Breast epithelium (tissue), 4 donors: ENCODE measurements around the gene NUDT5. TPM values are rescaled to one million over a fixed set of nuclear protein-coding genes. Genes with fewer than 3 reads are reported as not detected.

Experiments used
- DNase-seq, 2 donors: peaks; one replicate each; pipeline ENCODE4 v3.0.0-alpha.2; 2019; ENCODE audit warnings: low spot score in 2 of 2
- H3K27ac ChIP-seq, 2 donors: fragments of 200-600 bp; sonication (generic) in 1 of 2; one replicate each; pipeline ENCODE4 v1.5.1; 2016 to 2019; ENCODE audit warnings: mild to moderate bottlenecking in 1 of 2
- H3K27me3 ChIP-seq, 2 donors: fragments of 200-600 bp; sonication (generic) in 1 of 2; one replicate each; pipeline versions ENCODE4 v1.5.1 to v1.6.0; 2017 to 2019; ENCODE audit warnings: control low read depth in 1 of 2, mild to moderate bottlenecking in 1 of 2
- H3K36me3 ChIP-seq: fragments of 200-600 bp; one replicate; pipeline ENCODE4 v1.5.1; 2019
- H3K4me1 ChIP-seq, 2 donors: fragments of 200-600 bp; sonication (generic); one replicate each; pipeline ENCODE4 v1.5.1; 2016 to 2019; ENCODE audit warnings: control low read depth in 1 of 2
- H3K4me3 ChIP-seq, 3 donors: fragments of 200-600 bp; sonication (generic); 1 replicate in 2 of 3; 2 replicates in 1 of 3; pipeline ENCODE4 v1.5.1; 2016 to 2019; ENCODE audit warnings: mild to moderate bottlenecking in 3 of 3, moderate library complexity in 2 of 3
- H3K9me3 ChIP-seq, 2 donors: fragments of 200-600 bp; sonication (generic) in 1 of 2; one replicate each; pipeline ENCODE4 v1.5.1; 2016 to 2019; ENCODE audit warnings: control low read depth in 1 of 2
- POLR2A ChIP-seq: fragments of 450-650 bp; IDR thresholded peaks from one replicate; pipeline ENCODE4 v1.6.1; 2016; ENCODE audit warnings: antibody characterized with exemption, mild to moderate bottlenecking, moderate library complexity
- POLR2AphosphoS5 ChIP-seq, 3 donors: sonication (generic); formaldehyde crosslinking; IDR thresholded peaks; one replicate each; pipeline ENCODE4 v1.6.1; 2017; ENCODE audit warnings: antibody characterized with exemption in 3 of 3
- intact Hi-C: fragments of 100-400 bp; cut with DNase I; formaldehyde crosslinking; loops from one replicate; pipeline ENCODE4 v1.15.1; 2023; ENCODE audit warnings: low total_unique reads
- total RNA-seq, 3 donors: library from RNA; depleted of rRNA; stranded (reverse); fragments of >200 nt; gene quantifications; one replicate each; pipeline ENCODE4 v1.1.0, GENCODE V29; 2016
- TF ChIP-seq, protein P1 (sequence below), 3 donors: fragments of 450-650 bp; IDR thresholded peaks; one replicate each; pipeline ENCODE4 v1.5.1; 2016 to 2017; ENCODE audit warnings: antibody characterized with exemption in 3 of 3, mild to moderate bottlenecking in 3 of 3, moderate library complexity in 3 of 3

Gene NUDT5
- total RNA-seq, 3 donors from 2014 or later, result 44.3 to 54.4 (median 49.3) TPM

DNA sequence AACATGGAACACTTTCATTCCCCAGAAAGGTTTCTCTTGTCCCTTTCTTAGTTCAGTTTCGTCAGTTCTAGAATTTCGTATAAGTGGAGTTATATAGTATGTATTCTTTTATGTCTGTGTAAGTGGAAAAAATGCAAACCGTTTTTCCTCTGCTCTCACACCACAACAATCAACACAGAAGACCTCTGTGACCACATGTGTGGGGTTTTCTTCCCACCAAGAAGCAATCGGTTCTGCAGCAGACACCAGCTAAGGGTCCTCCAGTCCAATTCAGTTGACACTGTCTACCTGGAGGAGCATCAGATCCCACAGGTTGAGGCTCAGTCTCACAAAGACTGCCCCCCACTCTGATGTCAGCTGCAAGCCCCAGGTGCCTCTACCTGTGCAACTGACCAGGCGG, 6.5 kb upstream of the NUDT5 start:
- Histone ChIP-seq H3K36me3 (peaks cover 3% of the 10 kb centered on the region), H3K9me3 (no peaks in the 10 kb centered on the region), H3K27ac (no peak overlapping the region), H3K27me3 (no peaks in the 10 kb centered on the region), H3K4me3 (no peak overlapping the region), H3K4me1 (no peaks in the 10 kb centered on the region)
- DNase-seq, result no peak
- intact Hi-C loops, result no loop called here
- TF ChIP-seq POLR2A (no peak), POLR2AphosphoS5 (IDR thresholded peaks at IDR 0.05) (no peak)
- TF ChIP-seq, protein P1, sequence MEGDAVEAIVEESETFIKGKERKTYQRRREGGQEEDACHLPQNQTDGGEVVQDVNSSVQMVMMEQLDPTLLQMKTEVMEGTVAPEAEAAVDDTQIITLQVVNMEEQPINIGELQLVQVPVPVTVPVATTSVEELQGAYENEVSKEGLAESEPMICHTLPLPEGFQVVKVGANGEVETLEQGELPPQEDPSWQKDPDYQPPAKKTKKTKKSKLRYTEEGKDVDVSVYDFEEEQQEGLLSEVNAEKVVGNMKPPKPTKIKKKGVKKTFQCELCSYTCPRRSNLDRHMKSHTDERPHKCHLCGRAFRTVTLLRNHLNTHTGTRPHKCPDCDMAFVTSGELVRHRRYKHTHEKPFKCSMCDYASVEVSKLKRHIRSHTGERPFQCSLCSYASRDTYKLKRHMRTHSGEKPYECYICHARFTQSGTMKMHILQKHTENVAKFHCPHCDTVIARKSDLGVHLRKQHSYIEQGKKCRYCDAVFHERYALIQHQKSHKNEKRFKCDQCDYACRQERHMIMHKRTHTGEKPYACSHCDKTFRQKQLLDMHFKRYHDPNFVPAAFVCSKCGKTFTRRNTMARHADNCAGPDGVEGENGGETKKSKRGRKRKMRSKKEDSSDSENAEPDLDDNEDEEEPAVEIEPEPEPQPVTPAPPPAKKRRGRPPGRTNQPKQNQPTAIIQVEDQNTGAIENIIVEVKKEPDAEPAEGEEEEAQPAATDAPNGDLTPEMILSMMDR (IDR thresholded peaks at IDR 0.05), result no peak

DNA sequence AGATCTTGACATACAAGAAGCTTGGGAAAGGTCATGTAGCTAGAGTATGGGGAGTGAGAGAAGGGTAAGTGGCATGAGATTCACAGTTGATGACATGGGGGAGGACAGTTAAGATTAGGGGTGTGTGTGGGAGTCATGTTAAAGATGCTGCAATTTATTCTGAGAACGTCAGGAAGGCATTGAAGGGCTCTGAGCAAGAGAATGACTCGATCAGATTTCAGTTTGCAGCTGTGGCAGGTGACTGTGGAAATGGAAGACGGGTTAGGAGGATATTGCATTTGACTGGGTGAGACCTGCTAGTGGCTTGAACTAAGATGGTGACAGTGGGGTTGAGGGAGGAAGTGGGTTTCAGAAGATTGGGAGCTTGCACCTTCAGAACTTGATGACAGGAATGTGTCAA, 5.9 kb upstream of the NUDT5 start:
- no peak overlapping the region for H3K27ac ChIP-seq
- H3K9me3 ChIP-seq, result no peaks in the 10 kb centered on the region
- intact Hi-C loops, result no loop called here
- peaks cover 3% of the 10 kb centered on the region for H3K36me3 ChIP-seq
- no peaks in the 10 kb centered on the region for H3K27me3 ChIP-seq
- H3K4me3 ChIP-seq, result no peak overlapping the region
- no peak for DNase-seq
- TF ChIP-seq, protein P1 (IDR thresholded peaks at IDR 0.05), result no peak
- no peak for TF ChIP-seq POLR2AphosphoS5 (IDR thresholded peaks at IDR 0.05)
- no peak for TF ChIP-seq POLR2A
- no peaks in the 10 kb centered on the region for H3K4me1 ChIP-seq

DNA sequence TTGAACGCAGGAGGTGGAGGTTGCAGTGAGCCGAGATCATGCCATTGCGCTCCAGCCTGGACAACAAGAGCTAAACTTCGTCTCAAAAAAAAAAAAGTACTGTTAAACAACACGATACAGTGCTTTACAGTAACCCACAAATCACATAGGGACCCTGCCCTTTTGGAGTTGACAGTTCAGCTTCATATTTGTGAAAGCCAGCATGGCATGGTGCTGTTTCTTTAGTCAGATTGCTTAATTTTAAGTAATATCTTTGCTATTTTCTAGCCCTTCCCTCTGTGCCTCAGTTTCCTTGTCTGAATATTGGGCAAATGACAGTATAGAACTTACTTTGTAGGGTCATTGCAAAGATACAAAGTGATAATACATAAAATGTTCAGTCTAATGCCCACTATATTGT, 5.2 kb upstream of the NUDT5 start:
- no peak overlapping the region for H3K27ac ChIP-seq
- no peak for TF ChIP-seq POLR2A
- TF ChIP-seq POLR2AphosphoS5 (IDR thresholded peaks at IDR 0.05), result no peak
- peaks cover 3% of the 10 kb centered on the region for H3K36me3 ChIP-seq
- no peak overlapping the region for H3K4me3 ChIP-seq
- no peak for DNase-seq
- H3K27me3 ChIP-seq, result no peaks in the 10 kb centered on the region
- no peaks in the 10 kb centered on the region for H3K4me1 ChIP-seq
- intact Hi-C loops, result no loop called here
- no peaks in the 10 kb centered on the region for H3K9me3 ChIP-seq

DNA sequence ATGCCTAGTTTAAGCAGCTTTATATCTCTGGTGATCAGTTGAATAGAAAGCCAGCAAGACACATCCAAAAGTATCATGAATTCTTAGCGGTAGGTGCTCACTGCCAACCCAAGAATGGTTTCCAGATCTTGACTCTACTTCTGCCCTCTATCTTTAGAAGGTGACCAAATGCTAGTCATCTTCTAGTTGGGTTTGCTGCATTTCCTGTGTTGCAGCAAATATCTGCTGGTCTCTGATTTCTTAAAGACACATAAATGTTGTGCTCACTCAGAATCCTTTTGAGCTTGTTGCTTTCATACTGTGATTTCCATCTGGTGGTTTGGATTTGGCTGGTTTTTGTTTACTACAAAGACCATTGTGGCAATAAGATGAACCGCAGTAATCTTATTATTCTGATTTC, 2.5 kb upstream of the NUDT5 start:
- intact Hi-C loops, result no loop called here
- no peak overlapping the region for H3K27ac ChIP-seq
- no peaks in the 10 kb centered on the region for H3K27me3 ChIP-seq
- peaks cover 3% of the 10 kb centered on the region for H3K36me3 ChIP-seq
- no peaks in the 10 kb centered on the region for H3K4me1 ChIP-seq
- H3K9me3 ChIP-seq, result no peaks in the 10 kb centered on the region
- TF ChIP-seq POLR2AphosphoS5 (IDR thresholded peaks at IDR 0.05) (no peak), POLR2A (no peak)
- TF ChIP-seq, protein P1 (IDR thresholded peaks at IDR 0.05), result no peak
- H3K4me3 ChIP-seq, result no peak overlapping the region
- DNase-seq, result no peak

DNA sequence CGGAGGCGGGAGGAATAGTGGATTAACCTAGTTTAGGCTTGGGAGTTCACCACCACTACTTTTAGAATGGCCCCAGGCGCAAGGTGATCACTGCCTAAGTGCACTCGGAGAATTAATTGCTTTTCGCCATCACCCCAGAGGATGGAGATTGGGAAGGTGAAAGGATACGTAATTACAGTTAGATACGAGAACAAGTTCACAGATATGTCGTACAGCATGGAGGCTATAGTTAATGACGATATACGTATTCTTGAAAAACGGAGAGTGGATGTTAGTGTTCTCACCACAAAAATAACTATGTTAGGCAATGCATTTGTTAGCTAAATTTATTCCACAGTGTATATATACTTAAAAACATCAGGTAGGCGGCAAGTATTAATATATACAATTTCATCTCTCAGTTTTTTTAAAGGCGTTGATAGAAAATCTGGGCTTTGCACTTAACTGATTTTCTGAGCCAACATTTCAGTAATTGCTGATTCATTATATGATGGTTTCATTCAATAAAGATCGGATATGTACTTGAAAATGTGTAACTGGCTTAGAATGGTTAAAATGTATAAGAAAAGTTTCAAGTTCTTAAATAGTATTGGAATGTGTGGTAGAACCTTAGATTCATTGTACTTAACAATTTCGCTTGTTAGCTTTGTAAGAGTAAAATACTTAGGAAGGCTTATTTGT, 980 bp upstream of the NUDT5 start:
- no peak for DNase-seq
- Histone ChIP-seq H3K4me3 (peak overlapping the region; percentile 66 to 92 (median 84)), H3K27ac (peak overlapping the region; percentile 91), H3K27me3 (no peaks in the 10 kb centered on the region), H3K36me3 (no peaks in the 10 kb centered on the region), H3K4me1 (no peaks in the 10 kb centered on the region), H3K9me3 (no peaks in the 10 kb centered on the region)
- TF ChIP-seq, protein P1 (IDR thresholded peaks at IDR 0.05), result no peak
- no peak for TF ChIP-seq POLR2A
- TF ChIP-seq POLR2AphosphoS5 (IDR thresholded peaks at IDR 0.05), result no peak
- intact Hi-C loops, result no loop called here
